ENCODE measurements around the gene RTN4R. TPM values are rescaled to one million over a fixed set of nuclear protein-coding genes. Genes with fewer than 3 reads are reported as not detected.

Gene RTN4R
- total and polyA plus RNA-seq, 2 donors (not counting 1 experiment from before 2014, with no cell fraction given): 0.42 to 0.79 TPM

- peak overlapping the region; percentile 17 for H3K9ac ChIP-seq (ENCODE audit: low read length)
- ChIA-PET POLR2A (no interaction called here), CTCF (no interaction called here)
- peak overlapping the region; percentile 73 for H2AFZ ChIP-seq (ENCODE audit: insufficient read depth, low read depth, low read length, poor library complexity, severe bottlenecking)
- H3K79me2 ChIP-seq (ENCODE audit: control insufficient read depth, insufficient read depth, low read length): no peaks in the 10 kb centered on the region
- peak overlapping the region; percentile 77 for H3K27ac Mint-ChIP-seq
- H3K27ac ChIP-seq (ENCODE audit: low read length in 2 of 2): peak overlapping the region in 1 of 2 donors; percentile 24
- no peaks in the 10 kb centered on the region for H4K20me1 ChIP-seq (ENCODE audit: control insufficient read depth, insufficient read depth, low read length, poor library complexity, severe bottlenecking)
- ATAC-seq (ENCODE audit: low read depth) (peak; percentile 55), DNase-seq (peak; percentile 59)
- peak overlapping the region; percentile 74 for H3K4me3 Mint-ChIP-seq
- H3K9me3 Mint-ChIP-seq (ENCODE audit: insufficient read depth): no peaks in the 10 kb centered on the region
- H3K36me3 ChIP-seq (replicated peaks in 1 of 2; ENCODE audit: control extremely low read depth in 1 of 2, control insufficient read depth in 1 of 2, extremely low read depth in 1 of 2, insufficient read depth in 2 of 2, low read length in 1 of 2): no peaks in the 10 kb centered on the region
- H3K27me3 ChIP-seq (replicated peaks in 1 of 4; ENCODE audit: control extremely low read depth in 1 of 4, control insufficient read depth in 3 of 4, insufficient read depth in 4 of 4, low read length in 3 of 4): peaks cover 0 to 1% (median 0%) of the 10 kb centered on the region in 4 experiments
- 8% methylated on average over 19 of the region's 24 CpGs for WGBS (ENCODE audit: insufficient coverage)
- peaks cover 43% of the 10 kb centered on the region for H3K4me1 Mint-ChIP-seq
- no peaks in the 10 kb centered on the region for H3K9me3 ChIP-seq (ENCODE audit: control extremely low read depth in 1 of 3, control insufficient read depth in 2 of 3, insufficient read depth in 1 of 3, low read length in 2 of 3)
- intact Hi-C loops (cut with micrococcal nuclease): no loop called here
- peaks cover 45 to 51% of the 10 kb centered on the region in 2 donors for H3K4me1 ChIP-seq (ENCODE audit: control insufficient read depth in 2 of 2, insufficient read depth in 2 of 2, low read length in 2 of 2)
- H3K4me2 ChIP-seq (replicated peaks; ENCODE audit: low read depth, low read length, poor library complexity, severe bottlenecking): peak overlapping the region; percentile 62
- peak overlapping the region in 1 of 5 experiments; percentile 17 for H3K4me3 ChIP-seq (ENCODE audit: control extremely low read depth in 1 of 5, extremely low read depth in 1 of 5, insufficient read depth in 1 of 5, low read depth in 2 of 5, low read length in 4 of 5)
- TF ChIP-seq CTCF (IDR thresholded peaks at IDR 0.05) (no peak), EZH2 (IDR thresholded peaks at IDR 0.05; ENCODE audit: borderline replicate concordance, insufficient read depth, low read depth, low read length, poor library complexity, severe bottlenecking) (no peak)
- H3K27me3 Mint-ChIP-seq: no peaks in the 10 kb centered on the region
Observed at GRCh38 chr22:20244691-20245576, 23.2 kb downstream of the RTN4R start.

GRCh38 chr22:20244250-20244648 lies 23.9 kb downstream of the RTN4R start:
- TF ChIP-seq CTCF (IDR thresholded peaks at IDR 0.05): no peak

More at GRCh38 chr22:20244250-20244648, 23.9 kb downstream of the RTN4R start:
- peaks cover 0 to 2% (median 0%) of the 10 kb centered on the region in 4 experiments for H3K27me3 ChIP-seq (replicated peaks in 1 of 4; ENCODE audit: control extremely low read depth in 1 of 4, control insufficient read depth in 3 of 4, insufficient read depth in 4 of 4, low read length in 3 of 4)
- intact Hi-C loops (cut with micrococcal nuclease): no loop called here
- Mint-ChIP-seq H3K4me1 (peaks cover 49% of the 10 kb centered on the region), H3K9me3 (ENCODE audit: insufficient read depth) (no peaks in the 10 kb centered on the region), H3K27me3 (no peaks in the 10 kb centered on the region), H3K27ac (peak overlapping the region; percentile 77), H3K4me3 (peak overlapping the region; percentile 74)
- H3K4me1 ChIP-seq (ENCODE audit: control insufficient read depth in 2 of 2, insufficient read depth in 2 of 2, low read length in 2 of 2): peaks cover 48 to 58% of the 10 kb centered on the region in 2 donors
- no peaks in the 10 kb centered on the region for H3K36me3 ChIP-seq (replicated peaks in 1 of 2; ENCODE audit: control extremely low read depth in 1 of 2, control insufficient read depth in 1 of 2, extremely low read depth in 1 of 2, insufficient read depth in 2 of 2, low read length in 1 of 2)
- CTCF ChIA-PET: interaction anchor here (0.8 kb wide), 1 partner anchor 87 kb away, joined by 3 read pairs; no protein-coding TSS in a partner anchor
- POLR2A ChIA-PET: no interaction called here
- no peak overlapping the region for H3K27ac ChIP-seq (ENCODE audit: low read length in 2 of 2)
- peak overlapping the region; percentile 7 for H3K9ac ChIP-seq (ENCODE audit: low read length)
- no peaks in the 10 kb centered on the region for H4K20me1 ChIP-seq (ENCODE audit: control insufficient read depth, insufficient read depth, low read length, poor library complexity, severe bottlenecking)
- peak overlapping the region; percentile 62 for H3K4me2 ChIP-seq (replicated peaks; ENCODE audit: low read depth, low read length, poor library complexity, severe bottlenecking)
- no peaks in the 10 kb centered on the region for H3K79me2 ChIP-seq (ENCODE audit: control insufficient read depth, insufficient read depth, low read length)
- H3K4me3 ChIP-seq (ENCODE audit: control extremely low read depth in 1 of 5, extremely low read depth in 1 of 5, insufficient read depth in 1 of 5, low read depth in 2 of 5, low read length in 4 of 5): no peak overlapping the region
- ATAC-seq (ENCODE audit: low read depth) (no peak), DNase-seq (no peak)
- 77% methylated on average over 8 of the region's 10 CpGs for WGBS (ENCODE audit: insufficient coverage)
- no peaks in the 10 kb centered on the region for H3K9me3 ChIP-seq (ENCODE audit: control extremely low read depth in 1 of 3, control insufficient read depth in 2 of 3, insufficient read depth in 1 of 3, low read length in 2 of 3)
- H2AFZ ChIP-seq (ENCODE audit: insufficient read depth, low read depth, low read length, poor library complexity, severe bottlenecking): peak overlapping the region; percentile 73
